ENCODE data around the gene CORO1C.

Gene CORO1C

GRCh38 chr12:108696111-108696995 is 35.0 kb downstream of the CORO1C start:
- peak; percentile 68 for DNase-seq (ENCODE audit: low spot score)

- DNase-seq (ENCODE audit: low spot score), result no peak
Observed at GRCh38 chr12:108694812-108695278, 36.5 kb downstream of the CORO1C start.

- no peak for DNase-seq (ENCODE audit: low spot score)
Observed at GRCh38 chr12:108693751-108694150, 37.6 kb downstream of the CORO1C start.

GRCh38 chr12:108693186-108693730 is 38.1 kb downstream of the CORO1C start:
- DNase-seq (ENCODE audit: low spot score), result no peak

GRCh38 chr12:108691998-108692808 is 39.1 kb downstream of the CORO1C start:
- no peak for DNase-seq (ENCODE audit: low spot score)

GRCh38 chr12:108691175-108691997 is 39.9 kb downstream of the CORO1C start:
- peak; percentile 91 for DNase-seq (ENCODE audit: low spot score)

- no peak for DNase-seq (ENCODE audit: low spot score)
Observed at GRCh38 chr12:108690542-108691174, 40.7 kb downstream of the CORO1C start.

- DNase-seq (ENCODE audit: low spot score), result no peak
Observed at GRCh38 chr12:108690191-108690518, 41.2 kb downstream of the CORO1C start.

GRCh38 chr12:108689314-108690190 is 41.8 kb downstream of the CORO1C start:
- DNase-seq (ENCODE audit: low spot score), result no peak

- no peak for DNase-seq (ENCODE audit: low spot score)
Observed at GRCh38 chr12:108686780-108687179, 44.5 kb downstream of the CORO1C start.

- DNase-seq (ENCODE audit: low spot score), result no peak
Observed at GRCh38 chr12:108685469-108686260, 45.7 kb downstream of the CORO1C start.

- DNase-seq (ENCODE audit: low spot score), result no peak
Observed at GRCh38 chr12:108683906-108684556, 47.3 kb downstream of the CORO1C start.

GRCh38 chr12:108681317-108681716 is 50.0 kb downstream of the CORO1C start:
- DNase-seq (ENCODE audit: low spot score), result no peak

- no peak for DNase-seq (ENCODE audit: low spot score)
Observed at GRCh38 chr12:108679106-108679681, 52.1 kb downstream of the CORO1C start.

- no peak for DNase-seq (ENCODE audit: low spot score)
Observed at GRCh38 chr12:108678104-108678730, 53.1 kb downstream of the CORO1C start.

GRCh38 chr12:108677381-108677780 is 53.9 kb downstream of the CORO1C start:
- DNase-seq (ENCODE audit: low spot score), result no peak

- no peak for DNase-seq (ENCODE audit: low spot score)
Observed at GRCh38 chr12:108676707-108677106, 54.6 kb downstream of the CORO1C start.

- DNase-seq (ENCODE audit: low spot score), result no peak
Observed at GRCh38 chr12:108675792-108676191, 55.5 kb downstream of the CORO1C start.

Measured in GM03348 (cell line).